ENCODE measurements around the gene KLF15. TPM values are rescaled to one million over a fixed set of nuclear protein-coding genes. Genes with fewer than 3 reads are reported as not detected.

The KLF15 gene
- polyA plus RNA-seq, 1 donor from 2014 or later: 0.46 TPM

GRCh38 chr3:126314305-126314789, 42.9 kb downstream of the KLF15 start:
- Histone ChIP-seq H3K9me3 (ENCODE audit: low read length) (no peaks in the 10 kb centered on the region), H3K36me3 (ENCODE audit: insufficient read depth, low read length) (no peaks in the 10 kb centered on the region), H3K4me3 (ENCODE audit: low read length) (no peak overlapping the region), H3K4me2 (ENCODE audit: low read length) (no peak overlapping the region), H3K9ac (ENCODE audit: low read length) (no peak overlapping the region), H3K27me3 (ENCODE audit: insufficient read depth, low read depth, low read length) (no peaks in the 10 kb centered on the region), H4K20me1 (ENCODE audit: insufficient read depth) (no peaks in the 10 kb centered on the region), H3K9me2 (ENCODE audit: insufficient read depth, low read length) (no peaks in the 10 kb centered on the region), H3K79me2 (replicated peaks; ENCODE audit: insufficient read depth, low read length) (no peaks in the 10 kb centered on the region), H3K27ac (ENCODE audit: low read length) (no peak overlapping the region), H3F3A (ENCODE audit: insufficient read depth, low read length, poor library complexity, severe bottlenecking) (no peaks in the 10 kb centered on the region), H2AFZ (ENCODE audit: low read depth, low read length) (no peak overlapping the region)
- TF ChIP-seq TAF1 (IDR thresholded peaks at IDR 0.05; ENCODE audit: low read depth) (no peak), SMC3 (conservative IDR thresholded peaks at IDR 0.05; ENCODE audit: poor library complexity) (no peak), CTCF (IDR thresholded peaks at IDR 0.05; ENCODE audit: poor library complexity, severe bottlenecking) (no peak), POLR2AphosphoS5 (IDR thresholded peaks at IDR 0.05) (no peak), REST (IDR thresholded peaks at IDR 0.05; ENCODE audit: borderline replicate concordance) (no peak), EZH2 (IDR thresholded peaks at IDR 0.05; ENCODE audit: borderline replicate concordance, insufficient read depth, low read length, poor library complexity, severe bottlenecking) (no peak), MXI1 (conservative IDR thresholded peaks at IDR 0.05; ENCODE audit: poor library complexity, severe bottlenecking) (no peak), EP300 (conservative IDR thresholded peaks at IDR 0.05; ENCODE audit: poor library complexity, severe bottlenecking) (no peak), RAD21 (conservative IDR thresholded peaks at IDR 0.05) (no peak)

- Histone ChIP-seq H3K79me2 (replicated peaks; ENCODE audit: insufficient read depth, low read length) (no peaks in the 10 kb centered on the region), H3K36me3 (ENCODE audit: insufficient read depth, low read length) (no peaks in the 10 kb centered on the region), H3K27me3 (ENCODE audit: insufficient read depth, low read depth, low read length) (no peaks in the 10 kb centered on the region), H3K9me3 (ENCODE audit: low read length) (no peaks in the 10 kb centered on the region), H3F3A (ENCODE audit: insufficient read depth, low read length, poor library complexity, severe bottlenecking) (no peaks in the 10 kb centered on the region), H3K9me2 (ENCODE audit: insufficient read depth, low read length) (no peaks in the 10 kb centered on the region), H4K20me1 (ENCODE audit: insufficient read depth) (no peaks in the 10 kb centered on the region), H3K27ac (ENCODE audit: low read length) (no peak overlapping the region), H3K4me3 (ENCODE audit: low read length) (no peak overlapping the region), H3K9ac (ENCODE audit: low read length) (no peak overlapping the region), H3K4me2 (ENCODE audit: low read length) (no peak overlapping the region), H2AFZ (ENCODE audit: low read depth, low read length) (no peak overlapping the region)
- TF ChIP-seq SMC3 (conservative IDR thresholded peaks at IDR 0.05; ENCODE audit: poor library complexity) (no peak), TAF1 (IDR thresholded peaks at IDR 0.05; ENCODE audit: low read depth) (no peak), EP300 (conservative IDR thresholded peaks at IDR 0.05; ENCODE audit: poor library complexity, severe bottlenecking) (no peak), EZH2 (IDR thresholded peaks at IDR 0.05; ENCODE audit: borderline replicate concordance, insufficient read depth, low read length, poor library complexity, severe bottlenecking) (no peak), MXI1 (conservative IDR thresholded peaks at IDR 0.05; ENCODE audit: poor library complexity, severe bottlenecking) (no peak)
These were observed 43.5 kb downstream of the KLF15 start for GRCh38 chr3:126313580-126314304.

All from neural cell (in vitro differentiated cells).